NK-92 treated with Interleukin-12 subunit alpha and Interleukin-12 subunit beta, amount 100 ng/mL, for 24 hours (cell line): ENCODE measurements around the gene SLC25A22.

Experiments
- DNase-seq: peaks from one replicate; lab custom pipeline; 2025; lab: John Stamatoyannopoulos, UW

SLC25A22 gene

DNA sequence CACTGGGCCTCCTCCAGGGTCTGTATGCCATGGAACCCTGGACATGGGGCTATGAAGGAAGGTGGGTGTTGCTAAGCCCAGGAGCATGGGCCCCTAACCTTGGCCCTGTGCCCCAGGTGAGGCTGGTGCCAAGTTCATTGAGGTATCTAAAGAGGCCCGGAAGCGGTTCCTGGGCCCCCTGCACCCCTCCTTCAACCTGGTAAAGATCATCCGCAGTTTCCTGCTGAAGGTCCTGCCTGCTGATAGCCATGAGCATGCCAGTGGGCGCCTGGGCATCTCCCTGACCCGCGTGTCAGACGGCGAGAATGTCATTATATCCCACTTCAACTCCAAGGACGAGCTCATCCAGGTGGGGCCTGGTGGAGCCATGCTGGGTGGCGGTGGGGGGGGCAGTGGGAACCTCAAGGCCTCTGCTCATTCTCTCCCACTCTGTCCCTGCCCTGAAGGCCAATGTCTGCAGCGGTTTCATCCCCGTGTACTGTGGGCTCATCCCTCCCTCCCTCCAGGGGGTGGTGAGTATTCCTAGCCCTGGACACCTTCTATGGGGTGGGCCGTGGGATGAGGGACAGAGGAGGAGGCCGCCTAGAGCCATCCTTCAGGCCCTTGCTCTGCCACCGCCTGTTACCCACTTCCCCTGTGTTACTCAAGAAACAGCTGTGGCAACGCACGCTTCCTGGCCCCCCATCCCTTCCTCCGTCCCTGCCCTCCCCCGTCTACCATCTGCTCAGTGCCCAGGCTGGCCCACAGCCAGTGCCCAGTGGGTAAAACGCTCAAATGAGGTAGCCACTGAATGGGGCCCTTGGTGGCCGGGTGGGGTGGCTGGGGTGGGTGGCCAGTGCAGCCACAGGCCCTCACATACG, 23.7 kb upstream of the SLC25A22 start:
- DNase-seq = no peak

DNA sequence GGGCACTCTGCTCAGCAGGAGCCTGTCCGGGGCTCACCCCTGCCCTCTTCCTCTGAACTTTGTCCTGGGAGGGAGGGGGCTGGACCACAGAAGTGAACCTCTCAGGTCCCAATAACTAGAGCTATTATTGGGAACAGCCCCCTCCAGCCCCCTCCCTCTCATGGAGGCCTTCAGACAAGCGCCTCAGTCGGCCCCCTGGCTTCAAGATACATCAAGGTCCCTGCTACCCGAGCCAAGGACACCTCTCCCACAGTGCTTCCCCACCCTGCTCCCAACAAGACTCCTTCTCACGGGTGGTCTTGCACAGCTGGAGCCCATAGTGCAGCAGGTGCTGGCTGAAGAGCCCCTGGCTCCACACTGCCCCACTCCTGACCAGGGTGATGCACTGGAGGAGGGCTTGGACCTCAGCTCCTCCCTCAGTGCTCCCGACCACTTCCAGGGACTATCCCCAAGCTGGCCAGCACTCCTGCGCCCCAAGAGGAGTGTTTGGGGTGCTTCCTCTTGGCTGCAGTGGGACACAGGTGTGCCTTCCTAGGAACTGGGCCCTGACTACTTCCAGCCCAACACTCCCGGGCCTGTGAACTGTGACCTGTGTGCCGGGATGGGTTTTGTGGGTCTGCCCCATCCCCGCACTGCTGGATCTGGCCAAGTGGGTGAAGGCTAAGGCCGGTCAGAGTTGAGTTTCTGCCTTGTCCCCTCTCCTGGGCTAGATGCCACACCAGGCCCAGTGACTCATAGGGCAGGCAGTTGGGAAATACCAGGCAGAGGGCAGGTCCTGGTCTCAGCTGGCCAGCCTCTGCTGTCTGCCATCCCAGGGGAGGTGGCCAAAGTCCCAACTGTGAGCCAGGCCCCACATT, 22.8 kb upstream of the SLC25A22 start:
- DNase-seq = no peak

DNA sequence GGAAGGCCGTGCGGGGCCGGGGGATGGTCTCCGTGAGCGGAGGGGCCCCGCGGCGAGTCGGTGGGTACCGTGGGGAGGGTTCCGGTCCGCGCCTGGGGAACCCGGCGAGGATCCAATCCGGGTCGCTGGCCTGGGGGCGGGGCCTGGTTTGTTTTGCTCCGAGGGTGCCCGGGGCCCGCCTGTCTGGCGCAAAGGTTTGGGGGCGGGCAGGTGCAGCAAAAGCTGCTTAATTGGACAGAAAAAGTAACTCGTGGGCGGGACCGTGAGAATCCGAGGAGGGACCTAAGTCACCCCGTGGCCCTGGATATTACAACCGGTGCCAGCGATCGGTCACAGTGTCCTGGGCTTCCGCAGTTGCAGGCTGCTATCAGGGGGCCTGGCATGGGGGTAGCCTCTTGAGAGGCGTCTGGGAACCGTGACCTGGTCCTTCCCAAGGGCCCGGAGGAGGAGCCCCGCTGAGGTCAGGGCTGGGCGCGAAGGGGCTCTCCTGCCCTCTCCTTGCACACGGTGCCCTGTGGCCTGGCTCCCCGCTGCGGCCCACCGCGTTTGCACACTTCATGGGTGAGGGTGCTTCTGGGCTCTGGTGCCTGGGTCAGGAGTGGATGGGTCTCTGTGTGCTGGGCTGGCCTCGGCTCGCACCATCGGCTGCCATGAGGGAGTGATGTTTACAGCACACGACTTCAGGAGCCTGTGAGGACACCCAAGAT, 22.0 kb upstream of the SLC25A22 start:
- DNase-seq = peak; percentile 93

DNA sequence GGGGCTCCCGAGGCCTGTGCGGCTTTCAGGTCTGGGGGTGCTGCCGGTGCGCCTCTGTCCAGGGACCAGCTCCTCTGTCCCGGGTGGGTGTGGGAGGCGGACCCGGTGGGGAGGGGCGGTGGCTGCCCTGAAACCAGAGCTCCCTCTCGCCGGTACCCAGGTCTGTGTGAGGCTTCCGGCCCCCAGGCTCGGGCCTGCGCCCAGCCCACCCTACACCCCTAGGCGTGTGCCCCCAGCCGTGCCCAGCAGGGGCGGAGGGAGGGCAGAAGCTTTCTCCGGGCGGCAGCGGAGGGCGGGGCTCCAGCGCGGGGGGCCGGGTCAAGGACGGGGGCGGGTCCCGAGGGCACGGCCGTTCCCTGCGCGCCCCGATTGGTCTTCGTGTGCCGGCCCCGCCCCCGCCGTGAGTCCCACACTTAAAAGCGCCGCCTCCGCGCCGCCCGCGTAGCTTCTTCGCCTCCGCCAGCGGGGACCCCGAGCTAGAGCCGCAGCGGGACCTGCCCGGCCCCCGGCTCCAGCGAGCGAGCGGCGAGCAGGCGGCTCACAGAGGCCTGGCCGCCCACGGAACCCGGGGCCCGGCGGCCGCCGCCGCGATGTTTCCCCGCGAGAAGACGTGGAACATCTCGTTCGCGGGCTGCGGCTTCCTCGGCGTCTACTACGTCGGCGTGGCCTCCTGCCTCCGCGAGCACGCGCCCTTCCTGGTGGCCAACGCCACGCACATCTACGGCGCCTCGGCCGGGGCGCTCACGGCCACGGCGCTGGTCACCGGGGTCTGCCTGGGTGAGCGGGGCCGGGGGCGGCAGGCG, 21.2 kb upstream of the SLC25A22 start:
- peak; percentile 82 for DNase-seq

DNA sequence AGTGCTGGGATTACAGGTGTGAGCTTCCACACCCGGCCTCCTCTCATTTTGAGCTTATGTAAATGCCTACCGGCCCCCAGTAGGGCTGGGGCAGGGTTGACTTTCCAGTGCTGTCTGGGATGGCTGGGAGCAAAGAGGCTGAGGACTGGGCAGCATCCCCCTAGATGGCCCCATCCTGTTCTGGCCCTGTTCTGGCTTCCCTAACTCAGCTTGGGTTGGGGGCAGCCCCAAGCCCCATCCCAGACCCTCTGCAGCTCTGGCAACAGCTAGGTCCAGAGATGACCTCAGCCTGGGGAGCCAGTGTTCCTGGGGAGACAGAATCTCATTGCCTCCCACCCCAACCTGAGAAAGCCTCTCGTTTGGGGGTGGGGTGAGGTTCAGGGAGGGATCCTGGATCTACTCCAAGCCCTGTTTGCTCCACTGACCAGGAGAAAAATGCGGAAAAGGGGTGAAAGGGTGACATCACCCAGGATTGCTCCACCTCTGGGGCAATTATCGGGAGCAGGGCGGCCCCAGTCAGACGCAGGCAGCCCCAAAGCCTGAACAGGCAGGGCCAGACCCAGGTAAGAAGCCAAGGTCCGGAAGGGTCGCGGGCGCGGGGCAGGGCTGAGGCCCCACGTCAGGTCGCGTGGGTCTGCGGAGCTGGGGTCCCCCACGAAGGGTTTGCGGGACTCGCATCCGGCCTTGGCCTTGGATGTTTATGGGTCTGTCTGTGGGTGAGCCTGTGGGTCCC, 20.5 kb upstream of the SLC25A22 start, which contains the start of gene PNPLA2:
TSS of gene PNPLA2 (plus strand) at position 519 of the 733 bp plus-strand sequence. CDS start 805 bp downstream, outside the sequence.
- no peak for DNase-seq

DNA sequence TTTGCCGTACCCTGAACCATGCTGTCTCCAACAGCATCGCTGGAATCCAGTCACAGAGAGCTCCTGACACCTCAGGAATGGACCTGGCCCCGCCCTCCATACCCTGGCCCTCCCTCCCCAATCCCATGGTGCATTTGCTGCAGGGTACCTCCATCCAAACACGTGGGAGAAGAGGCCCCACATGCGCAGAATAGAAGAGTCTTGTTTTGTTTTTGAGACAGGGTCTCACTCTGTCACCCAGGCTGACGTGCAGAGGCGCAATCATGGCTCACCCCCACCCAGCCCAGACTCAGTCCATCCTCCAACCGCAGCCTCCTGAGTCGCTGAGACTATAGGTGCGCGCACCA, 18.3 kb upstream of the SLC25A22 start:
- no peak for DNase-seq

DNA sequence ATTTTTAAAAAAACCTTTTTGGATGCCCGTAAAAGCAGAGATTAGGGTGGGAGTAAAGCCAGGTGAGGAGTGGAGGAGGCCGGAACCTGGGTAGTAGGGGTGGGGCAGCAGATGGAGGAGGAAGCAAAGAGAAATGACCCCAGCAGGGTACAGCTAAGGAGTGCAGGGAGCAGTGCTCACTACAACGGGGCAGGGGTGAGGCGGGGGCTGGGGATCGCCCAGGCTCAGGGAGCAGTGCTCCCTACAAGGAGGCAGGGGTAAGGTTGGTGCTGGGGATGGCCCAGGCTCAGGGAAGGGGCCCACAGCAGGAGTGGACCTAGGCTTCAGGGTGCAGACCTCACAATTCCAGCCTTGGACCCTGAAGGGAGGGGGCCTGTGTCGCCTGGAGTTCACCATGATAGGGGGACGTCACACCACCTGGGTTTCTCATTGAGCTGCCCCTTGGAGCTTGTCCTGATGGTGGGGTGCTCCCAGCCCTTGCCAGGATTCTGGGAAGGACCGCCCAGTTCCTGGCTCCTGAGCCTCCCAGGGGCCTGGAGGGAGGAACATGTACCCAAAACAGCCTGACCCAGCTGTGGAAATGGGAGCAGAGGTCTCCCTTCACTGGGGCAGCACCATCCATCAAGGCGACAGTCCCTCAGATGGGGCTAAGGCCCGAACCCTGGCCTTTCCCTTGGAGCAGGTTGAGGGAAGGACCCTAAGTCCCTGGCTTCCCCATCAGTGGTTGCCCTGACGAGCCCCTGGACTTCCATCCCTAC, 17.8 kb upstream of the SLC25A22 start:
- DNase-seq = no peak

DNA sequence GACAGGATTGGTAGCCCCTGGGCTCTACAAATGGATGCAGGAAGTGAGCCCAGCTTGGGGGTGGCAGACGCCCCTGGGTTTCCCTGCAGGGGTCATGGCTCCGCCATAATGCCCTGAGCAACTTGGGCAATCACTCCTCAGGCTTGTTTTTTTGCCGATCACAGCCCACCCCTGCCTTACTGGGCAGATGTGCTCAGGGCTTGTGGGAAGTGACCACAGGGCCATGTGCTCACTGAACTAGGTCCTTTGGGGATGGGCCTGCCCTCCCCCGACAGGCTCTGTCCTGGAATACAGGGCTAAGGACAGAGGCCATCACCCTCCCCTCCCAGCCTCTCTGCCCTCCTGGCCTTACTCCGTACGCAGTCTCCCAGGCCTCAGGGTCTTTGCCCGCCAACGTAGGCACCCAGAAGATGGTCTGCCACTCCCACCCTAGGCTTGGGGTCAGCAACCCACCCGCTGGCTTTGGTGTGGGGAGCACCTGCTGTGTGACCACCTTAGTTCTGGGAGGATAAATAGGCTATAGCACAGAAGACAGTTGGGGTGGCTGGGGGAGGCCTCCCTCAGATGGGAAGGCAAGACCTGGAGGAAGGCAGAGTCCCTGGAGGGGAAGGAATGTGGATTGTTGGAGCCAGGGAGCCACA, 15.5 kb upstream of the SLC25A22 start:
- DNase-seq = no peak

DNA sequence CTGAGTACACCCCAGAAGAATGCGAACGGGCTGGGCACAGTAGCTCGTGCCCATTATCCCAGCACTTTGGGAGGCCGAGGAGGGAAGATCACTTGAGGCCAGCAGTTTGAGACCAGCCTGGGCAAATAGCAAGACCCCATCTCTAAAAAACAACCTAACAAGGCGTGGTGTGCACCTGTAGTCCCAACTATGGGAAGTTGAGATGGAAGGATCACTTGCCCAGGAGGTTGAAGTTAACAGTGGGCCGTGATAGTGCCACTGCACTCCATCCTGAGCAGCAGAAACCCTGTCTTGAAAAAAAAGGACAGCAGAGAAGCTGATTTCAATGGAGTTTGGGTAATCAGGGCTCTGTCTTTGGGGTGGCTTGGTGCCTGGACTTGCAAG, 15.0 kb upstream of the SLC25A22 start:
- DNase-seq = no peak

DNA sequence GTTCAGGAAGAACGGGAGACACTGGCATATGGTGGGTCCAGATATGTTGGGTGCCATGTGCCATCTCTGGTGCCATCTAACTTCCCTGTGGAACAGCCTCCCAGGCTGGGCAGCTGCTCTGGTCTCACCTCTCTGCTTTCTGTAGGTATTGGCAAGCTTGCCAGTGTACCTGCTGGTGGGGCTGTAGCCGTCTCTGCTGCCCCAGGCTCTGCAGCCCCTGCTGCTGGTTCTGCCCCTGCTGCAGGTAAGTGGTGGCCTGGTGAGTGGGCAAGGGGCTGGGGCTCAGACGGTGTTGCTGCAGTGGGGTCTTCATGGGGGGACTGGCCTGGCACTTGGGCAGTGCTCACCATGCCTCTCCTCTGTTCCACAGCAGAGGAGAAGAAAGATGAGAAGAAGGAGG, 14.3 kb upstream of the SLC25A22 start:
- DNase-seq = no peak

DNA sequence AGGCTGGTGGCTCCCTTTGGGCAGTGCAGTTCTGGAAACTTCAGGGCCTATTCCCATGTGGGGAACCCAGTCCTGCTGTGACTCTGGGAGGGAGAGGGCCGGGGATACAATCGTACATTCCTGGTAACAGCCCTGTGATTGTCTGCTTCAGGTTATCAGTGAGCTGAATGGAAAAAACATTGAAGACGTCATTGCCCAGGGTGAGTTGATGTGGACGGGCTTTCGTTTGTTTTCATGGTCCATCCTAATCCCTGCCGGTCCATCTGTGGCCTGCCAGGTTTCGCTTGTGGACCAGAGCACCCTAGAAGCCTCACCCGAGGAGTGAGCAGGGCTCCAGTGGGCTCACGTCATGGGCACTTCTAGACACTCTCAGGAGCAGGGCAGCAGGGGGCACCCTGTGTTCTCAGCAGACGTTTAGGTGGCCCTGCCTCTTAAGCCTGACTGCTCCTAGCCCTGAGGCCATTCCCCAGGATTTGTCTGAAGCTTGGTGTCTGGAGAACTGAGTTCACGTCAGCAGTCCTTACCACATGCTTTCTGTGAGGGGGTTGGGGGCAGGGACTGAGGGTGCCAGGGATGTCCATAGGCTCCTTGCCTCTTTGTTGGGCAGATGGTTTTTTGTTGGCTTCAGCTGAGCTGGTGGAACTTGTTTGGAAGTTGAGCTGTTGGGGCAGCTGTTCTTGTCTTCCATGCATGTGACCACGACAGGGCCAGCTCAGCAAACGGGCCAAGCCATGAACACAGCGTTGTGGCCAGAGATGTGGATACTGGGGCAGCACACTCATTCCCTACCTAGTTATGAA, 13.6 kb upstream of the SLC25A22 start:
- DNase-seq = no peak

DNA sequence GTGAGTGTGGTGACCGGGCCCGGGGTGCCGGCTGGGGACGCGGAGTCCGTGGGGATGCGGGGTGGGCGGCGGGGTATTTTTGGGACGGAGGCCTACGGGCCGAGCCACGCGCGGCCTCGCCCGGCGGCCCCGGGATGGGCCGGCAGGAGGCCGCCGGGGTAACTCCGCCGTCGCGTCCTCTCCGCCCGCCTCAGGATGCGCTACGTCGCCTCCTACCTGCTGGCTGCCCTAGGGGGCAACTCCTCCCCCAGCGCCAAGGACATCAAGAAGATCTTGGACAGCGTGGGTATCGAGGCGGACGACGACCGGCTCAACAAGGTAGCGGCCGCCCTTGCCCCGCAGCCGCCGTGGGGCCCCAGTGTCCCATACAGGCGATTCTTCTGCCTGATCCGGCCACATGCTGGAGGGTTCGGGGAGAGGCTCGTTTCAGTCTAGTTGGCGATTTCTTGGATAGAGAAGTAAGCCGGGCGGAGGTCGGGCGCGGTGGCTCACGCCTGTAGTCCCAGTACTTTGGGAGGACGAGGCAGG, 12.0 kb upstream of the SLC25A22 start:
- no peak for DNase-seq

DNA sequence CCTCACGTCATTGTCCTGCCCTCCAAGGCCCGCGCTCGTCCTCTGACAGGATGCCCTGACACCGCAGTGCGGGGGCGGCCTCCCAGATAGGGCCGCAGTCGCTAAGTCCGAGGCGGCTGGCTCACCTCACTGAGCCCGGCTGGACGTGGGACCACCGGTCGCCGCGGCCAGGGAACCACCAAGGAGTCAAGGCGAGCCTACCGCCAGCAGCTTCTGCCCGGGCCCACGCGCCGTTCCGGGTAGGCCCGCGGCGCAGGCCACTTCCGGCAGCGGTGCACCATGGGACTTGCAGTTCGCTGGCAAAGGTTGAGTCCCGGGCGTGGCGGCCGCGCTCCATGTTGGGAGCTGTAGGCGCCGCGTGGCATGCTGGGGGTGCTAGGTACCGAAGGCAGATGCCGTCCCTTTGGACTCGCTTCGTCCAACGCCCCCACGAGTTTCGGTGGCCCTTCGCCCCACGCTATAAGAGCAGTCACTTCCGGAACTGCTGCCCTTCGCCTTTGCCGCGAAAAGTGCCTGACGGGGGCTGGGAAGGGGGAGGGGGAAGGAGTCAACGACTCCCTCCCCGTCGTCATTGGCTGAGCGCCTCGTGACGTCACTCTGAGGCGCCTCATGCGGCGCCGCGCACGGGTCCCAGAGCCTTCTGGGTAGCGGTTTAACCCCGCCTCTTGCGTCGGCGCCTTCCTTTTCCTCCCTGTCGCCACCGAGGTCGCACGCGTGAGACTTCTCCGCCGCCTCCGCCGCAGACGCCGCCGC, 11.4 kb upstream of the SLC25A22 start, which contains the start of gene RPLP2:
TSS of gene RPLP2 (plus strand) at position 681 of the 753 bp plus-strand sequence. CDS start 268 bp downstream, outside the sequence.
- peak; percentile 97 for DNase-seq

DNA sequence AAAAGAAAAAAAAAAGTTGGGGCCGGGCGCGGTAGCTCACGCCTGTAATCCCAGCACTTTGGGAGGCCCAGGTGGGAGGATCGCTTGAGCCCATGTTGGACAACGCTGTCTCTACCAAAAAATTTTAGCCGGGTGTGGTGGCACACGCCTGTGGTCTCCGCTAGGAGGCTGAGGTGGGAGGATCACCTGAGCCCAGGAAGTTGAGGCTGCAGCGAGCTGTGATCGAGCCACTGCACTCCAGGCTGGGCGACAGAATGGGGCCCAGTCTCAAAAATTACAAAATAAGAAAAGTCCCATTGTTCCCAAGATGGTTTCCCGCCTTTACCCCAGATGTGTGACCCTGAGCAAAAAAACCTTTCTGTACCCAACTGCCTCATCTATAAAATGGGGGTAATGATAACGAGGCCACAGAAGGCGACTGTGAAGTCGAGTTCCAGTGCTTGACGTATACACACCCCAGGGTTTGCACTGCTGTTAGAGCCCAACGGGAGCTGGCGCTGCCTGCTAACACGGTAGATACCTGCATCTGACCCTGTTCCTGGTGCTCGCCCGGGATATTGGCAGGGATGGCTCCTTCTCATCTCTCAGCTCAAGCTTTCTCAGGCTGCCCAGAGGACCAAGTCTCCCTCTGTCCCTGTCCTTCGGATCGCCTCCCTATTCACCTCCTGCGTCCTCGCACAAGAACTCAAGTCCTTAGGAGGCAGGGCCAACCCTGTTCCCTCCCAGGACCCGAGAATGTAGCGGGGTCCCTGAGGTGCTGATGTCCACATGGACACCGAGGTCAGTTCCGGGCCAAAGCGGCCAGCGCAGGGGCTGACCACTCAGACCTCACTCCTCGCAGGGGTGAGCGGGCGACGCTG, 10.6 kb upstream of the SLC25A22 start:
- DNase-seq = no peak

DNA sequence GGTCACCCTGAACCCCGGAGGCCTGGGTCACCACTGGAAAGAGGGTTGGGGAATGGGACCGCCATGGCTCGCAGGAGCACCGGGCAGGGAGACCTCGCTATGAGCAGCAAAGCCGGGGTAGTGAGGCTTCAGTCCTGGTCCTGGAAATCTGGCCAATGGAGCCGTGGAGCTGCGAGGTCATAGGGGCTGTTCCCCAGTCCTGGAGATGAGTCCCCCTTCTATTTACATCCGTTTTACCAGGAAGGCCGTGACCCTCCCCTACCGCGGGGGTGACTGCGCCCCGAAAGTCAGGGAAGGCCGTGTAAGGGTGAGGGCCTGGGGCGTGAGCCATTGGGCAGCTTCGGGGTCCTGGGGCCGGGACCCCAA, 6.5 kb upstream of the SLC25A22 start:
- no peak for DNase-seq

DNA sequence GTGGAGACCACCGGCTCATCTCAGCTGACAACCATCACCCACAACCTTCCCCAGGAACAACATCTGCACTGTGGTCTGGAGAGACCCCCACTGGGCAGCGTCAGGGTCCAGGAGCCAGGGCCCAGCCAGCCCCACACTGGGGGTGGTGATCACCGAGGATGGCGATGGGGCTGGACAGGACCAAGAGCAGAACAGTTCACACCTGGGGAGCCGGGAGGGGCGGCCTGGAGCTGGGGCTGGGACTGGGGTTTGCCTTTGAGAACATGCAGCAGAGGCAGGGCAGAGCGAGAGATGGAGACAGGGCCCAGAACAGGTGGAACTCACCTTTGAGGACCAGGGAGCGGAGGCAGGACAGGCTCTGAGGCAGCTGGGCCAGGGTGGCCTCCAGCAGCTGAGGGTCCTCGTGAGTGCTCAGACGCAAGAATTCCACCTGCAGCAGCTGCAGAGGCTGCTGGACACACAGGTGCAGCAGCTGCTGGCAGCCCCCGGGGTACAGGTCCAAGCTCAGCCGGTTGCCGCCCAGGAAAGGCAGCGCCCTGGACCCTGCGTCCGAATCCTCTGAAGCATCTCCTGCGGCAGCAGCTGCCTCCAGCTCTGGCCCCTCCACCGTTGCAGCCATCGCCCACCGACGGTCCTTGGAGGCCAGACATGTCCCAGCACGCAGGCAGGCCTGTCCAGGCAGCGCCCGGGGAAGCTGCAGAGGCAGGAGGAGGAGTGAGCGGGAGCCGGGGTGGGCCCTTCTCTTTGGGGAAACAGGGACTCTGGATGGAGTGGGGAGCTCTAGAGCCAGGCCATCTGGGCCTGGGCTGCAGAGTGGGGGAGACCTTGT, 5.9 kb upstream of the SLC25A22 start:
- no peak for DNase-seq
